Mucosa of stomach (tissue), 1 donor: ENCODE measurements around the gene PLEKHM3.

ENCODE experiments used
- H3K27me3 ChIP-seq: one replicate; pipeline ENCODE4 v1.7.0; 2013; ENCODE audit warnings: mild to moderate bottlenecking, low read length; ENCODE audit not compliant: control insufficient read depth, insufficient read depth
- H3K36me3 ChIP-seq: one replicate; pipeline ENCODE4 v1.7.0; 2013; ENCODE audit warnings: low read length; ENCODE audit not compliant: control insufficient read depth, insufficient read depth
- H3K4me1 ChIP-seq: one replicate; pipeline ENCODE4 v1.7.0; 2013; ENCODE audit warnings: mild to moderate bottlenecking, low read length; ENCODE audit not compliant: control insufficient read depth, insufficient read depth
- H3K4me3 ChIP-seq: one replicate; pipeline ENCODE4 v1.7.0; 2013; ENCODE audit warnings: low read length
- H3K9ac ChIP-seq: one replicate; pipeline ENCODE4 v1.7.0; 2013; ENCODE audit warnings: mild to moderate bottlenecking, low read length, moderate library complexity
- H3K9me3 ChIP-seq: one replicate; pipeline ENCODE4 v1.7.0; 2013; ENCODE audit warnings: mild to moderate bottlenecking, low read length, moderate library complexity; ENCODE audit not compliant: control insufficient read depth
- donor health status: Pancreatic carcinoma.

The PLEKHM3 gene

GRCh38 chr2:207902821-207903220 lies 122.5 kb downstream of the PLEKHM3 start:
- no peaks in the 10 kb centered on the region for H3K9me3 ChIP-seq
- H3K4me3 ChIP-seq = no peak overlapping the region
- H3K36me3 ChIP-seq = no peaks in the 10 kb centered on the region
- H3K27me3 ChIP-seq = no peaks in the 10 kb centered on the region
- peaks cover 8% of the 10 kb centered on the region for H3K4me1 ChIP-seq
- no peak overlapping the region for H3K9ac ChIP-seq

DNA sequence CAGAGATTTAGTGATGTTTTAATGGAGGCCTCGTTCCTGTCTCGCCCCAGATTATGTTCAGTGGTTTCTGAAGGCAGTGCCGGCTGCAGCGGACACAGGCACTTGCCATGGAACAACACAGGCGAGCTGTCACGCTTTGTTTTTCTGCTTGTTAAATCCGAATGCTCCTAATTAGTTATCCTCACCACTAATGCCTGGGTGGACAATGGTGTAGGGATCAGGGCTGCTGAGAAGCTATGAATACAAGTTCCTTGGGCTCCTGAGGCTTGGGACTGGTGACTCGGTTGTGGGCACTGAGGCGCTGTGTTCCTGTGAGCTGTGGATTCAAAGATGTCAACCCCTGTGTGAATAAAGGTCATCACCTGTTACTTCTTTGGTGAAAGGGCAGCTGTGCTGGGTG lies 123.5 kb downstream of the PLEKHM3 start:
- peaks cover 13% of the 10 kb centered on the region for H3K4me1 ChIP-seq
- no peaks in the 10 kb centered on the region for H3K36me3 ChIP-seq
- H3K27me3 ChIP-seq = no peaks in the 10 kb centered on the region
- H3K9me3 ChIP-seq = no peaks in the 10 kb centered on the region
- H3K9ac ChIP-seq = no peak overlapping the region
- no peak overlapping the region for H3K4me3 ChIP-seq

- Histone ChIP-seq H3K27me3 (no peaks in the 10 kb centered on the region), H3K36me3 (no peaks in the 10 kb centered on the region), H3K4me3 (no peak overlapping the region), H3K9ac (no peak overlapping the region), H3K4me1 (peaks cover 13% of the 10 kb centered on the region), H3K9me3 (no peaks in the 10 kb centered on the region)
These were observed 123.9 kb downstream of the PLEKHM3 start for GRCh38 chr2:207901401-207901800.

DNA sequence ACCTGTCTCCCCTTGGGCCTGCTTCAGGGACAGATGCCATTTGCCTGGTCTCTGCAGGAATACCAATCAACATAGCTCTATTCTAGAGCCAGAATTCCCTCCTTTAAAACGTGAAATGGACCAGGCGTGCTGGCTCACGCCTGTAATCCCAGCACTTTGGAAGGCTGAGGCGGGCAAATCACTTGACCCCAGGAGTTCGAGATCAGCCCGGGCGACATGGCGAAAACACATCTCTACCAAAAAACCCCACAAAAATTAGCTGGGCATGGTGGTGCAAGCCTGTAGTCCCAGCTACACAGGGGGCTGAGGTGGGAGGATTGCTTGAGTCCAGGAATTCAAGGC lies 127.0 kb downstream of the PLEKHM3 start:
- no peaks in the 10 kb centered on the region for H3K27me3 ChIP-seq
- peaks cover 13% of the 10 kb centered on the region for H3K4me1 ChIP-seq
- H3K9me3 ChIP-seq = no peaks in the 10 kb centered on the region
- H3K36me3 ChIP-seq = no peaks in the 10 kb centered on the region
- H3K4me3 ChIP-seq = no peak overlapping the region
- no peak overlapping the region for H3K9ac ChIP-seq

GRCh38 chr2:207897541-207898353 lies 127.6 kb downstream of the PLEKHM3 start:
- H3K9me3 ChIP-seq = no peaks in the 10 kb centered on the region
- no peak overlapping the region for H3K4me3 ChIP-seq
- no peak overlapping the region for H3K9ac ChIP-seq
- no peaks in the 10 kb centered on the region for H3K27me3 ChIP-seq
- no peaks in the 10 kb centered on the region for H3K36me3 ChIP-seq
- H3K4me1 ChIP-seq = peaks cover 18% of the 10 kb centered on the region

DNA sequence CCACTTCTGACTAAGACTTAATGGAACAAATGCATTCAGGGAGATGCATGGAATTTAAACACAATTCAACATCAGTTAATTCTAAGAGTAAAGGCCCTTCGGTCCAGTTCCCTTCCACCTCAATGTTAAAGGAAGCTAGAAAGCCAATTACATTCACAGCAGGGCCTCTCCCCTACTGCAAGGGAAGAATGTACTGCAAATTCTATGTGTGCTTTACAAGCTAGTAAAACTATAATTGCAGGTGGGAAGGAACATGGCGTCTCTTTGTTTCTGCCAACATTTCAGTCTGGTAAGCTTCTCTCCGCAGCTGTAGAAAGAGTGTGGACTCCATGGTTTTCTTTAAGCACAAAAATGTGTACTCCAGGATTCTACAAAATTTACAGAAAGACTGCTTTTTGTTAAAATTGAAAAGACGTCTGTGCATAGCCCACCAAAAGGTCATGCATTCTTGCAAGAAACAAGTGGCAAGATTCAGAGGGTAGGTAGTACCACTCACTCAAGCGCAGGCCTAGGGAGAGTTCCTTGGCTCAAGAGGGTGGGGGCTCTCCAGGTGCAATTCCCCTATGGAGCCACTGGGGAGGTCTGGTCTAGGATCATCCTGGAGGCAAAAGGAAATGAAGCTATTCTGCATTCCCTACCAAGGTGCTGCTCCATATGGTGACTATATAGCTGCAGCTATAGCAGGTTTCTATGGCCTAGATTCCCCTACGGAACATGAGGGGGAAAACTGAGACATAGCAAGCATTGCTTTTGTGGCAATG lies 128.6 kb downstream of the PLEKHM3 start:
- no peaks in the 10 kb centered on the region for H3K36me3 ChIP-seq
- peaks cover 16% of the 10 kb centered on the region for H3K4me1 ChIP-seq
- H3K9ac ChIP-seq = no peak overlapping the region

GRCh38 chr2:207895274-207895860 lies 130.0 kb downstream of the PLEKHM3 start:
- Histone ChIP-seq H3K4me3 (no peak overlapping the region), H3K27me3 (no peaks in the 10 kb centered on the region), H3K36me3 (no peaks in the 10 kb centered on the region), H3K9ac (no peak overlapping the region), H3K4me1 (peaks cover 16% of the 10 kb centered on the region), H3K9me3 (no peaks in the 10 kb centered on the region)

More for the DNA sequence above, 128.6 kb downstream of the PLEKHM3 start:
- no peaks in the 10 kb centered on the region for H3K9me3 ChIP-seq
- no peaks in the 10 kb centered on the region for H3K27me3 ChIP-seq
- H3K4me3 ChIP-seq = no peak overlapping the region

DNA sequence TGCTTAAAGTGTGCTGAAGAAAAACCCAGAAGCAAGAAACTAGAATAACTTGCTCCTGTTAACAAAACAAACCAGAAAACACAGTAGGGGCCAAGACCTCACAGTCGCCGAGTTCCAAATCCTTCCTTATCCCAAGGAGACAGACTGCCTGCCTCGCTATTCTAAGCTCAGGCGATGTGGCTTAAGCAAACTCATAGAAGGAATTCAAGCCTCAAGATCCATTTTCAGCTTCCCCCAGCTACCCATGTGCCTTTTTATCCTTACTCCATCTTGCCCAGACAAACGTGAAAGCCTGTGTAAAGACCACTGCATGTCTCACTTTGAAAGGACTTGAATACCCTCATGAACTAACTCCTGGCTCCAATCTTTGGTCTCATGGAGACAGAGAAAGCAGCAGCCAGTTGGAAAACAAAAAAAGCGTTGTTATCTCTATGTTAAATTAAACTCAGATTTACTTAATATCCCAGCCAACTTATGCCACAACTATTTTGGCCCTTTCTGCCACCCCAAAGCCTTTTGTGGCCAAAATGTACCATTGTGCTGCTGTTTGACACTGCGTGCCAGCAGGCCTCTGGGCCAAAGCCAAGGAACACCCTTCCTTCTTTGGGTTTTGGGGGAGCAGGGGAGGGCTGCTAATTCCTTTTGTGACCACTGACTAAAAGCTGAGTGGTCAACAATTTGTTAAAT lies 132.5 kb downstream of the PLEKHM3 start:
- Histone ChIP-seq H3K4me1 (peaks cover 15% of the 10 kb centered on the region), H3K4me3 (no peak overlapping the region), H3K36me3 (no peaks in the 10 kb centered on the region), H3K27me3 (no peaks in the 10 kb centered on the region), H3K9ac (no peak overlapping the region), H3K9me3 (no peaks in the 10 kb centered on the region)

DNA sequence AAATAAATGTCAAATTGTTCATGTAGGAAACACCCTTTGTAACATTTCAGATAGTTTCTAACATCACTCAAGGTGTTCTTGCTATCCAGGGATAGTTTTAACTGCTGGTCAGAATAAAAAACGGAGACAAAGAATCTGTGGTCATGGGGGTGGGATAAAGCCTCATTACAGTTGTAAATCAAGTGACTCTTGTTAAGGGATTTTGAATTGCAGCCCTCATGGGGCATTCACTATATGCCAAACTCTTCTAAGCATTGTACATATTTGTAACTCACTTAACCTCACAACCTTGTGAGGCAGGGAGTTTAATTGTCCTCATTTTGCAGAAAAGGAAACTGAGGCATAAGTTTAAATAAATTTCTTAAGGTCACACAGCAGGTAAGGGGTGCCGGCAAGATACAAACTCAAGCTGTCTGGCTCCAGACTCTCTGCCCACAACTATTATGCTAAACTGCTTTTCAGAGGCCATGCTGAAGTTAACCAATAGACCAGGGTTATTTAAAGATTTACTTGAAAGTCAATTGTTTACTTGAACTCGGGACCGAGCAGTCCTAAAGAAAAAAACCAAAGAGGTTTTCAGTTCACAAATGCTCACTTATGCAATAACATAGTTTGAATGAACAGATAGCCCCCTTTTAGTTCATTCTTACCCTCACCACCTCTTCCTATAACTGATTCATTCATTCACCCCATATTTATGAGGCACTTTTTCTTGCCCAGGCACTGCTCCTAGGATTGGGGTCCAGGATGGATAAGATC lies 134.1 kb downstream of the PLEKHM3 start:
- Histone ChIP-seq H3K36me3 (no peaks in the 10 kb centered on the region), H3K4me3 (no peak overlapping the region), H3K9ac (no peak overlapping the region), H3K9me3 (no peaks in the 10 kb centered on the region), H3K27me3 (no peaks in the 10 kb centered on the region), H3K4me1 (peaks cover 9% of the 10 kb centered on the region)

- H3K27me3 ChIP-seq = no peaks in the 10 kb centered on the region
- H3K36me3 ChIP-seq = no peaks in the 10 kb centered on the region
- peaks cover 2% of the 10 kb centered on the region for H3K4me1 ChIP-seq
- no peak overlapping the region for H3K9ac ChIP-seq
- H3K9me3 ChIP-seq = no peaks in the 10 kb centered on the region
- no peak overlapping the region for H3K4me3 ChIP-seq
These were observed 137.8 kb downstream of the PLEKHM3 start for GRCh38 chr2:207887500-207887899.

- Histone ChIP-seq H3K27me3 (no peaks in the 10 kb centered on the region), H3K9me3 (no peaks in the 10 kb centered on the region), H3K4me3 (no peak overlapping the region), H3K4me1 (no peaks in the 10 kb centered on the region), H3K36me3 (no peaks in the 10 kb centered on the region), H3K9ac (no peak overlapping the region)
These were observed 140.3 kb downstream of the PLEKHM3 start for GRCh38 chr2:207885010-207885409.
